Heart left ventricle (tissue), 16 donors: Measurements from ENCODE around the gene SLC25A47. TPM values are rescaled to one million over a fixed set of nuclear protein-coding genes. Genes with fewer than 3 reads are reported as not detected.
A peak's percentile ranks its signal among the peaks of the same experiment; 100 is the strongest.

Experiments used
- ATAC-seq, 4 donors: fragments of 200-7000 bp; cut with Tn5 transposase; one replicate each; pipeline ENCODE4 v1.9.1; 2020 to 2022; ENCODE audit warnings: moderate library complexity in 4 of 4, mild to moderate bottlenecking in 3 of 4, moderate number of reproducible peaks in 1 of 4
- DNase-seq, 5 donors: peaks; one replicate each; pipeline ENCODE4 v3.0.0-alpha.2; 2020
- H3K27ac ChIP-seq, 12 donors: fragments of 200-600 bp; sonication (generic) in 4 of 12; one replicate each; pipeline versions ENCODE4 v1.5.0 to v1.8.0; 2016 to 2022; ENCODE audit warnings: mild to moderate bottlenecking in 2 of 12
- H3K27me3 ChIP-seq, 9 donors: fragments of 200-600 bp; sonication (generic) in 2 of 9; one replicate each; pipeline versions ENCODE4 v1.5.1 to v1.8.0; 2016 to 2022; ENCODE audit warnings: mild to moderate bottlenecking in 3 of 9
- H3K36me3 ChIP-seq, 9 donors: fragments of 200-600 bp; sonication (generic) in 2 of 9; one replicate each; pipeline versions ENCODE4 v1.5.0 to v1.8.0; 2018 to 2022; ENCODE audit warnings: mild to moderate bottlenecking in 2 of 9
- H3K4me1 ChIP-seq, 12 donors: fragments of 200-600 bp; sonication (generic) in 4 of 12; one replicate each; pipeline versions ENCODE4 v1.5.0 to v1.8.0; 2016 to 2022; ENCODE audit warnings: mild to moderate bottlenecking in 3 of 12
- H3K4me3 ChIP-seq, 12 donors: fragments of 200-600 bp; sonication (generic) in 4 of 12; one replicate each; pipeline versions ENCODE4 v1.5.0 to v1.8.0; 2017 to 2022; ENCODE audit warnings: mild to moderate bottlenecking in 9 of 12, moderate library complexity in 4 of 12
- H3K9me3 ChIP-seq, 12 donors: fragments of 200-600 bp; sonication (generic) in 4 of 12; one replicate each; pipeline versions ENCODE4 v1.5.0 to v1.8.0; 2016 to 2022; ENCODE audit warnings: mild to moderate bottlenecking in 1 of 12
- POLR2A ChIP-seq, 2 donors: fragments of 450-650 bp; IDR thresholded peaks; one replicate each; pipeline ENCODE4 v1.6.1; 2017; ENCODE audit warnings: antibody characterized with exemption in 2 of 2, mild to moderate bottlenecking in 2 of 2, moderate library complexity in 2 of 2
- WGBS, 4 donors: extraction: QIAGEN DNeasy Blood & Tissue Kit in 2 of 4; methylation state at CpG; one replicate each; pipeline versions ENCODE4 v1.1.5 to v1.1.7; 2013 to 2018; 5-methylcytosine and 5-hydroxymethylcytosine counted together
- intact Hi-C, 10 donors: fragments of 100-400 bp; cut with DNase I; formaldehyde crosslinking; loops; one replicate each; pipeline versions ENCODE4 v1.11.1 to v1.14.2; 2022
- polyA plus RNA-seq, 2 donors: library from polyadenylated mRNA; stranded (reverse); fragments of 200-250 nt; gene quantifications; one replicate each; pipeline ENCODE4 v1.2.3, GENCODE V29; 2013
- total RNA-seq, 9 donors: library from RNA; depleted of rRNA in 2 of 9; stranded (reverse); fragments of >200 nt in 2 of 9; fragmentation: NEBNext Ultra II Directional in 3 of 9; extraction: Animal tissue kit (Norgen Biotek cat#: 25700) in 3 of 9; gene quantifications; one replicate each; pipeline versions ENCODE4 v1.1.0 to v1.2.4, GENCODE V29; 2016 to 2023
- TF ChIP-seq, protein P1 (sequence below), 12 donors: fragments of 200-600 bp; sonication (generic) in 4 of 12; IDR thresholded peaks; one replicate each; pipeline versions ENCODE4 v1.5.0 to v1.8.0; 2018 to 2022; ENCODE audit warnings: antibody characterized with exemption in 12 of 12, mild to moderate bottlenecking in 5 of 12
- donor health status: ischemic (EF 13 %, LVEDD 7.1; RV severe dilation, severe dysfunction).
- donor health status: healthy with polysubstance abuse.
- donor health status: DM: no; HTN: yes; CAD: no.
- donor health status: DM: no; HTN: no; CAD: no.
- donor health status: ischemic (EF 25% LVEDD 6.9; RV normal size, moderate dysfunction).
- donor health status: ischemic (EF 25% LVEDD 5.7; RV mildly dilated, moderate dysfunction).
- donor health status: healthy.
- donor health status: DM: yes; HTN: yes; CAD: no.
- donor health status: ischemic (EF 35%, LVEDD 5.7; RV mildly dilated, moderate dysfunction).
- donor health status: nonischemic (EF 11% LVEDD 7.7; RV severe dilation, severe dysfunction).
- donor health status: DM: yes; HTN: yes; CAD: no.
- donor health status: PGD.
- donor health status: ischemic (EF 29% LVEDD 5.4; RV normal size, mild dysfunction).
- donor health status: nonischemic (EF 23%, LVEDD 6.1; RV moderate dilation, normal function).

SLC25A47 gene
- total and polyA plus RNA-seq, 11 donors, result not detected

GRCh38 chr14:100299238-100299560, 23.9 kb upstream of the SLC25A47 start:
- no peak overlapping the region for H3K4me3 ChIP-seq
- no peak overlapping the region for H3K27ac ChIP-seq
- H3K9me3 ChIP-seq, result no peaks in the 10 kb centered on the region
- no peak for ATAC-seq
- no peaks in the 10 kb centered on the region for H3K27me3 ChIP-seq
- intact Hi-C loops, result no loop called here
- peak in 2 of 5 donors; percentile 9 to 12 for DNase-seq
- TF ChIP-seq, protein P1, sequence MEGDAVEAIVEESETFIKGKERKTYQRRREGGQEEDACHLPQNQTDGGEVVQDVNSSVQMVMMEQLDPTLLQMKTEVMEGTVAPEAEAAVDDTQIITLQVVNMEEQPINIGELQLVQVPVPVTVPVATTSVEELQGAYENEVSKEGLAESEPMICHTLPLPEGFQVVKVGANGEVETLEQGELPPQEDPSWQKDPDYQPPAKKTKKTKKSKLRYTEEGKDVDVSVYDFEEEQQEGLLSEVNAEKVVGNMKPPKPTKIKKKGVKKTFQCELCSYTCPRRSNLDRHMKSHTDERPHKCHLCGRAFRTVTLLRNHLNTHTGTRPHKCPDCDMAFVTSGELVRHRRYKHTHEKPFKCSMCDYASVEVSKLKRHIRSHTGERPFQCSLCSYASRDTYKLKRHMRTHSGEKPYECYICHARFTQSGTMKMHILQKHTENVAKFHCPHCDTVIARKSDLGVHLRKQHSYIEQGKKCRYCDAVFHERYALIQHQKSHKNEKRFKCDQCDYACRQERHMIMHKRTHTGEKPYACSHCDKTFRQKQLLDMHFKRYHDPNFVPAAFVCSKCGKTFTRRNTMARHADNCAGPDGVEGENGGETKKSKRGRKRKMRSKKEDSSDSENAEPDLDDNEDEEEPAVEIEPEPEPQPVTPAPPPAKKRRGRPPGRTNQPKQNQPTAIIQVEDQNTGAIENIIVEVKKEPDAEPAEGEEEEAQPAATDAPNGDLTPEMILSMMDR (IDR thresholded peaks at IDR 0.05), result no peak
- WGBS, 4 donors, result 92 to 96% (median 94%) methylated on average over 4 to 6 of the region's 6 CpGs
- peaks cover 0 to 51% (median 28%) of the 10 kb centered on the region in 12 donors for H3K4me1 ChIP-seq
- peaks cover 0 to 6% (median 0%) of the 10 kb centered on the region in 9 donors for H3K36me3 ChIP-seq

DNA sequence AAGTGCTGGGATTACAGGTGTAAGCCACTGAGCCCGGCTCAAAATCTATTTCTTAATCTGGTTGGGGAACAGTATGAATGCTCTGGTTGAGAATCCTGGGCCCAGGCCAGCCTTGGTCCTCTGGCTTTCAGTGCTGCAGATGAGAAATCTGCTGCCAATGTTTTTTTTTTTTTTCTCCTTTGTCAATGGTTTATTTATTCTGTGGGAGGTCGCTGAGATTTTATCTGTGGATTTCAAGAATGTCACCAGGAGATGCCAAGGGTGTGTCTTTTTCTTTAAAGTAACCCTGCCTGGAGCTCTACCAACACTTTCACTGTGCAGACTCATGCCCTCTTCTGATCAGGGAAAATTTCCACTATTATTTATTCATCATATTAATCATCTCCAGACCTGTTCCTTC, 20.5 kb upstream of the SLC25A47 start:
- no peak for TF ChIP-seq POLR2A (IDR thresholded peaks at IDR 0.05)
- TF ChIP-seq, protein P1 (IDR thresholded peaks at IDR 0.05), result no peak
- Histone ChIP-seq H3K4me3 (no peak overlapping the region), H3K9me3 (no peaks in the 10 kb centered on the region), H3K27ac (no peak overlapping the region), H3K36me3 (peaks cover 0 to 6% (median 0%) of the 10 kb centered on the region in 9 donors), H3K27me3 (no peaks in the 10 kb centered on the region), H3K4me1 (peaks cover 0 to 52% (median 31%) of the 10 kb centered on the region in 12 donors)
- intact Hi-C loops, result no loop called here
- ATAC-seq (no peak), DNase-seq (peak in 2 of 5 donors; percentile 8 to 57)
- 27 to 43% (median 37%) methylated on average over 2 of the region's 2 CpGs for WGBS, 4 donors

DNA sequence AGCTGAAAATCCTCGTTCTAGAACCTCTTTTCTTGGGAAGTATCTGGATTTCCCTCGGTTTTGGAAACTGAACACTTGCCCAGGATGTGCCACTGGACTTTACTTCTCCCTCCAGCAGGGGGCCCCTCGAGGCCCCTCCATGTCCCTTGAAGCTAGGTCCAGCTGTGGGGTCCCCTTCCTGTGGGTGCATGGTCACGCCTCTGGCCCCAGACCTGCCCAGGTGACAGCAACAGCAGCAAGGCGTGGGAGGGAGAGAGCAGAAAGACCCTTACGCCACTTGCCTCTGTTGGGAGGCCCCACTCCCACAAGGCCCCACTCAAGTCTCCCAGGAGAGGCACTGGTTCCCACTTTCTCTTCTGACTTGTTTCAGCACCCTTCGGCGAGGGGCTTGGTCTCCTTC, 20.0 kb upstream of the SLC25A47 start:
- DNase-seq, result no peak
- H3K27ac ChIP-seq, result no peak overlapping the region
- TF ChIP-seq, protein P1 (IDR thresholded peaks at IDR 0.05), result peak; percentile 21 to 63 (median 52)
- TF ChIP-seq POLR2A (IDR thresholded peaks at IDR 0.05), result no peak
- ATAC-seq, result no peak
- 64 to 74% (median 72%) methylated on average over 8 of the region's 8 CpGs for WGBS, 4 donors
- no peaks in the 10 kb centered on the region for H3K27me3 ChIP-seq
- no peak overlapping the region for H3K4me3 ChIP-seq
- H3K36me3 ChIP-seq, result peaks cover 0 to 6% (median 0%) of the 10 kb centered on the region in 9 donors
- intact Hi-C loops, result no loop called here
- peaks cover 0 to 52% (median 27%) of the 10 kb centered on the region in 12 donors for H3K4me1 ChIP-seq
- no peaks in the 10 kb centered on the region for H3K9me3 ChIP-seq

- H3K4me3 ChIP-seq, result peak overlapping the region in 1 of 12 donors; percentile 98
- ATAC-seq (no peak), DNase-seq (no peak)
- no peaks in the 10 kb centered on the region for H3K27me3 ChIP-seq
- H3K4me1 ChIP-seq, result peaks cover 0 to 53% (median 24%) of the 10 kb centered on the region in 12 donors
- intact Hi-C loops, result no loop called here
- H3K36me3 ChIP-seq, result peaks cover 0 to under 1% (median 0%) of the 10 kb centered on the region in 9 donors
- no peak for TF ChIP-seq POLR2A (IDR thresholded peaks at IDR 0.05)
- TF ChIP-seq, protein P1 (IDR thresholded peaks at IDR 0.05), result no peak
- no peak overlapping the region for H3K27ac ChIP-seq
- H3K9me3 ChIP-seq, result no peaks in the 10 kb centered on the region
- 63 to 100% (median 68%) methylated on average over 1 to 4 of the region's 4 CpGs for WGBS, 4 donors
Measured at GRCh38 chr14:100303925-100304324, 19.2 kb upstream of the SLC25A47 start.
